Bone marrow (tissue), 2 donors: ENCODE results near the gene FUT8.
"Not testable (repeated sequence)": the region's sequence is repeated elsewhere in the genome, so short reads cannot be mapped to it uniquely, and the experiment has no call there.

Experiments
- DNase-seq, 2 donors: peaks; one replicate each; lab custom pipeline; 2025; lab: John Stamatoyannopoulos, UW

Gene FUT8

DNA sequence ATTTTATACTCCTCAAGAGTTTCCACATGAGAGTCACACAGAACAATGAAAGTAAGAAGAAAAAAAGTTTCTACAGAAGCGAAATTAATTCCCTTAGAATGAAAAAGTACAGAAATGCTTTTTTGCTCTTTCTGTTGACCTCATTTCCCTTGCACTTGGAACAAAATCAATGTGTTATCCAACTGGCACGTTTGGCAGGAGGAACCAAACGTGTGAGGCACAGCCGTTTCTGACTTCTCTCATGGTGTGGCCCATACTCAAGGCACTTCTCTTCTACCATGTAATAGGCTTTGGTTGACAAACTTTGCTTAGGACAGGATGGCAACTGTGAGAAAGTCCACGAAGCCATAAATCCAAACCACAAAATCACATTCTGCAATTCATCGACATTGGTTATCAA lies 297.0 kb downstream of the FUT8 start:
- no peak for DNase-seq

DNA sequence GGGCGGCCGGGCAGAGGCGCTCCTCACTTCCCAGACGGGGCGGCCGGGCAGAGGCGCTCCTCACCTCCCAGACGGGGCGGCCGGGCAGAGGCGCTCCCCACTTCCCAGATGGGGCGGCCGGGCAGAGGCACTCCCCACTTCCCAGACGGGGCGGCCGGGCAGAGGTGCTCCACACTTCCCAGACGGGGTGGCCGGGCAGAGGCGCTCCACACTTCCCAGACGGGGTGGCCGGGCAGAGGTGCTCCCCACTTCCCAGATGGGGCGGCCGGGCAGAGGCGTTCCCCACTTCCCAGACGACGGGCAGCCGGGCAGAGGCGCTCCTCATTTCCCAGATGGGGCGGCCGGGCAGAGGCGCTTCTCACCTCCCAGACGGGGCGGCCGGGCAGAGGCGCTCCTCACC lies 304.3 kb downstream of the FUT8 start:
- not testable (repeated sequence) for DNase-seq

DNA sequence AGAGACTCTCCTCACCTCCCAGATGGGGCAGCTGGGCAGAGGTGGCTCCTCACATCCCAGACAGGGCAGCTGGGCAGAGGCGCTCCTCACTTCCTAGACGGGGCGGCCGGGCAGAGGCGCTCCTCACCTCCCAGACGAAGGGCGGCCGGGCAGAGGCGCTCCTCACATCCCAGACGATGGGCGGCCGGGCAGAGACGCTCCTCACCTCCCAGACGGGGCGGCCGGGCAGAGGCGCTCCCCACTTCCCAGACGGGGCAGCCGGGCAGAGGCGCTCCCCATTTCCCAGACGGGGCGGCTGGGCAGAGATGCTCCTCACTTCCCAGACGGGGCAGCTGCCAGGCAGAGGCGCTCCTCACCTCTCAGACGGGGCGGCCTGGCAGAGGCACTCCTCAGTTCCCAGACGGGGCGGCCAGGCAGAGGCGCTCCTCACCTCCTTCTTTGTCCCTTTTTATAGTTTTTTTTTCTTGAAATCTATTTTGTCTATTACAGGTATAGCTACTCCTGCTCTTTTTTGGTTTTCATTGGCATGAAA lies 304.9 kb downstream of the FUT8 start:
- DNase-seq, result not testable (repeated sequence)

DNA sequence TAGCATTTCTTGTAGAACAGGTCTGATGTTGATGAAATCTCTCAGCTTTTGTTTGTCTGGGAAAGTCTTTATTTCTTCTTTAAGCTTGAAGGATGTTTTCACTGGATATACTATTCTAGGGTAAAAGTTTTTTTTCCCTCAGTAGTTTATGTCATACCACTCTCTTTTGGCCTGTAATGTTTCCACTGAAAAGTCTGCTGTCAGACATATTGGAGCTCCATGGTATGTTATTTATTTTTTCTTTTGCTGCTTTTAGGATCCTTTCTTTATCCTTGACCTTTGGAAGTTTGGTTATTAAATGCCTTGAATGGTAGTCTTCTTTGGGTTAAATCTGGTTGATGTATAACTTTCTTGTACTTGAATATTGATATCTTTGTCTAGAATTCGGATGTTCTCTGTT lies 306.1 kb downstream of the FUT8 start:
- DNase-seq, result no peak

DNA sequence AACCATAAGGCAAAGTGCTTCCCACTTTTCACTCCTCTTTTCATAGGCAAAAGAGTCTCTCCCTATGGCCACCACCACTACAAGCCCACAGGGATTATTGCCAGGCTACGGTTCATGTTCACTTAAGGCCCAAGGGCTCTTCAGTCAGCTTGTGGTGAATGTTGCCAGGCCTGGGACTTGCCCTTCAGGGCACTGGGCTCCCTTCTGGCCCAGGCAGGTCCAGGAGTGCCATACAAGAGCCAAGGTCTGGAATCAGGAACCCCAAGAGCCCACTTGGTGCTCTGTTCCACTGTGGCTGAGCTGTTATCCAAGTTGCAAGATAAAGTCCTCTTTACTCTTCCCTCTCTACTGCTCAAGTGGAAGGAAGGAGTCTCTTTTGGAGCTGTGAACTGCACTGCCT lies 307.6 kb downstream of the FUT8 start:
- no peak for DNase-seq

DNA sequence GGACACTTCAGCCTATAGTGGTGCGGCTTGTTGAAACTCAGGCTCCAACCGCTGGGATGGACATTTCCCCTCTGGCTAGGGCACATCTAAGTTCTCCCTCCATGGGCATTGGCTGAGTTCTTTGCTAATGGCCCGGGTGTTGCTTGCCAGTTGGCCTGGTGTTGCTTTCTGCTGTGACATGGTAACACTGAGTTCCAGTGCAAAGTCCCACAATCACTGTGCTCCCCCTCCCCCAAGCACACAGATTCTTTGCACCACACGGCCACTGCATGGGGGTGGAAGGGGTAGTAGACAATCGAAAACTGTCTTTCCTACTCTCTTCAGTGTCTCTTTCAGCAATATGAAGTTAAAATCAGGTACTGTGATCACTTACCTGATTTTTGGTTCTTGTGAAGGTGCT lies 308.2 kb downstream of the FUT8 start:
- no peak for DNase-seq

DNA sequence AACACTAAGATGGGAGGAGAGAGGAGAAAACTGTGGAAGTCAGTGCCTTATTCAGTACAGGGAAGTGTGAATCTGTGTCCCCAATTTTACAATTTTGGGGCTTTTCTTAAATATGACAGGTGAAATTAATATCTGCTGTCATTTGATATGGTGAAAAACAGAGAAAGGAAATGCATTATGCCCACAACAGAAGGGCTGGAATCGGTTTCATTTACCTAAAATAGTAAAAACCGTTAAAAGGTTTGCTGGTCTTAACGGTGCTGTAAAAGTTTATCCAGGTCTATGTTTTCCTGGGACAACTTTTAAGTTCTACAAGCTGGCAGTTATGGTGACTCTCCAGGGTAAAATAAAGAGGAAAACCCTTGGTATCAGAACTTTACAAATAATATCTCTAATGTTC lies 310.8 kb downstream of the FUT8 start:
- no peak for DNase-seq

DNA sequence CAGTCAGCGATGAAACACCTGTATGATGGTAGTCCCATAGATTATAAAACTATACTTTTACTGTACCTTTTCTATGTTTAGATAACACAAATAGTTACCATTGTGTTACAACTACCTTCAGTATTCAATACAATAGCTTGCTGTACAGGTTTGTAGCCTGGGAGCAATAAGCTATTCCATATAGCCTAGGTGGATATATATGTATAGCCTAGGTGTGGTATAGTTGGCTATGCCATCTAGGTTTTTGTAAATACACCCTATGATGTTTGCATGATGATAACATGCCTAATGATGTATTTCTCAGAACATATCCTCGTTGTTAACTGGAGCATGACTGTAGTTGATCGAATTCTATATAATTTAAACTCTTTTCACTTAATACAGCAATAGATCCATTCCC lies 316.1 kb downstream of the FUT8 start:
- no peak for DNase-seq

DNA sequence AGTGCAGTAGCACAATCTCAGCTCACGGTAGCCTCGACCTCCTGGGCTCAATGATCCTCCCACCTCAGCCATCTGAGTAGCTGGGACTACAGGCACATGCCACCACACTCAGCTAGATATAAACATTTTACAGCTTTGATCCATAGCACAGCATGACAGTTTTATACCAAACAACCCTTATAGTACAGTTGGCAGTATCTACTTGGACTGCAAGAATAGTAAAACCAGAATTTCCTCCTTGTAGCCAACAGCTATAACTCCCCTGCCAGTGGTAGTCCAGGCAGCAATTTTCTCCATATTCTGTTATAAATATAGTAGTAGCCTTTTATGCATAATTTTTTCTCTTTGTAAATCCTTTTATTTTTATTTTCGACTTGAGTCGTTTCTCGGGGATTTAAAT lies 317.0 kb downstream of the FUT8 start:
- no peak for DNase-seq

DNA sequence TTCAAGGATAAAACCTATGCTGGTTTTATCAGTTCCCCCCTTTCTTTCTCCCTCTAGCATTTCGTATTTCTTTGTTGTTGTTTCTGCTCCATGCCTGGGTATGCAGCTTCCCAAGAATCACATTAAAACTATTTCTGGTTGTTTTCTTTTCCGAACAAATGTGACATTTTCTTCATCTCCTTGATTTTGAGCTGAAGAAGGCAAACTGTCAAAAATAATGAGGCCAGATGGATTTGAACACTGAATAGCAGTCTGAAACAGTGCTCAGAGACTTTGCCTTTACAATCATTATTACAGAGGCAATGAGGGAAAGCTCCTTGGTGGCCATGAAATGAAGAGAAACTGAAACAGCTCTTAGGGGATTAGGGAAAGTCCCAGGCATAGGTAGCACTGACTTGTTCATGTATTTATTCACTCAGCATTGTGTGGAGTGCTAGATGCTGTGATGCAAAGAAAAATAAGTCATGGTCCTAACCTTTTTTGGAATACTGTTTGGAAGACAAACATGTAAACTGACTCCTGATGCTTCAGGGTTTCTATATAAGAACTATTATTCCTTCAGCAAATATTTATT lies 319.5 kb downstream of the FUT8 start:
- no peak for DNase-seq

DNA sequence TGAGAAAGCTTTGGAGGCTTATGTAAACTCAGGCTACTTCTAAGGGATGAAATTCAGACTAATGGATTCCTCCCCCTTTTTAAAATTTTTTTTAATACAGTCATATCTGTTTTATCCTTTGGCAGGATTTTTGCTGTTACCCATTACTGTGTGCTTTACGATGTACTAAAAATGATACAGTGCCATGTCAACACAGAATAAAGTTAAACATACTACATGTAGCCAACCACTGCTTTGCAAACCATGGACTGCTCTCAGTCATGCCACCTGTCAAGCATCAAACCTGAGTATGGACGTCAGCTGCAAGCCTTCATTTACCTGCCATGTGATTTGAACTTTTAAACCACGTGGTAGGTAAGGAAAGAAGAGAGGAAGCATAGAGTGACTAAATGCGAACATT lies 325.8 kb downstream of the FUT8 start:
- no peak for DNase-seq

DNA sequence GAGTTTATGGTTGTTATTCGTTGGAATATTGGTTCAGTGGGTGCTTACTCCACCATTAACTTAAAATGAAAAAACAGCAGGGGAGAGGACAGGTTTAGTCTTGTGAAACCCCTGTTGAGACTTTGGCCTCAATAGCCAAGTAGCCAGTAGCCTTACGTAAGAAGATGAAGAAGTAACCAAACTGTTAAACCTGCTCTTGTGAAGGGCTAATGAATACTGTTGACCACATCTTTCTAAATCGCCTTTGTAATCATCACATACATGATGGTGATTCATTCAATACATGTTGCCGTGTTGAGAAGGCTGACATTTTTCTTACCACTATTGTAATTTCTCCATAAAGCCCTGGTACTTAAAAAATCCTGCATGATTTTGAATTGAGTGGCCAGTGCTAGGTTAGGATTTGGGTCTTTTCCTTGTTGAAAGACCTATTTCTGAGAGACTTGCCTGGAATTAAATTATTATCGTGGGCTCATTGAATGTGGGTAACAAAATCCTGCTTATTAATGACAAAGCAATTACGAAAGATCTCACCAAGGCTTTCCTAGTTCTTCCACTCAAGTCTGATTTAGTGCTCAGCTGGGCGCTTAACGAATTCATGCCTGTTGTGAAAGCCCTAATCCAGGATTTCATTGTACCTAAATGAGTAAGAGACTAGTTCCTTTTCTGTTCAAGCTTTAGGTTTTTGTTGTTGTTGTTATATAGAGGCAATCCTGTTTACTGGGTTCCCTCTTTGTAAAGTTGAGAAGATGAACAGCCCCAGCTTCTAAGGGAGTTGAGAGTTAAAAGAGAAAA lies 333.1 kb downstream of the FUT8 start:
- no peak for DNase-seq

DNA sequence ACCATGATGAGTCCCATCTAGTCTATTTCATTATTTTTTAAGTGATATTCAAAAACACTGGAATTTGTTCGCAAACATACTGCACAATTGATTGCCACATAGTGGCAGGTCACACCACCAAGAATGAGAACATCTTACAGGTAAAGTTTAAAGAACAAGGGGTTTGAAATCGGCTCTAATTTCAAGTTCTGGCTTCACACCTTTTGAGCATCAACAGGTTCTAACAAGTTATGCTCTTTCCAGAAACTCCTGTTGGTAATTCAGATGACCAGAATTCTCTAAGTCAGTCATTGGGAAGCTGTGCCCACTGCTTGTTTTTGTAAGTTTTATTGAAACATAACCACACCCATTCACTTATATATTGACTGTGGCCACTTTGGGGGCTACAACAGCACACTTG lies 336.3 kb downstream of the FUT8 start:
- DNase-seq, result no peak

DNA sequence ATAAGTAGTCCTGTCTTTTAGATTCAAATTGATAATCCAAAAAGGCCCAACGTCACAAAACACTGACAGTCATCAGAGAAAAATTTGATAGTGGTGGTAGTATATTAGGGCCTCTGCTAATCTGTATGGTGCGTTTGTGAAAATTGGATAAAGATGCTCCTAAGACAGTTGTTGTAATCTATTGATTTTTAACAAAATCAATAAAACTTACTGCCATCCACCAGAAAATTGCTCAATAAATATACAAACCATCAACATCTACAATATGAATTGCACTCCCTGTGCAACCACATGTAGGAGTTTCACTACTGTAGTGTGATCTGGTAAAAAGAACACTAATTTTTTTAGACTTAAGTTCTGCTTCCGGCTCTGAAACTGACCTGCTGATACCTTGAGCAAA lies 336.8 kb downstream of the FUT8 start:
- no peak for DNase-seq

DNA sequence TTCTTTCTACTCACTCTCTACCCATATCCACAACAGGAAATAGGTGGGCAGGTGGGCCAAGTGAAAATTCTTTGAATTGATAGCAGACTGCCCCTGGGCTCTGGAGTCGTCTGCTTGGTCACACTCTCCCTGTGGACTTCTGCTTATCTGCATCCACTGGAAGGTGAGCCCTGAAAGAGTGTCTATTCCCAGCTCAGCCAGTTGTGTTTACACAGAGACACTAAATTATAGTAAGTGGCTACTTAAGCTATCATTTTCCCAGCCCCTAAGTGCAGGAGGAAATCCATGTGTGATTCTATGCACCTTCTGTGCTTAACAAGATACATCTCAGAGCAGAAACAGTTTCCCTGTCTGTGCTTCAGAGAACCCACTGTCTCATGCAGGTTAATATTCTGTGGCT lies 338.4 kb downstream of the FUT8 start:
- DNase-seq, result no peak

DNA sequence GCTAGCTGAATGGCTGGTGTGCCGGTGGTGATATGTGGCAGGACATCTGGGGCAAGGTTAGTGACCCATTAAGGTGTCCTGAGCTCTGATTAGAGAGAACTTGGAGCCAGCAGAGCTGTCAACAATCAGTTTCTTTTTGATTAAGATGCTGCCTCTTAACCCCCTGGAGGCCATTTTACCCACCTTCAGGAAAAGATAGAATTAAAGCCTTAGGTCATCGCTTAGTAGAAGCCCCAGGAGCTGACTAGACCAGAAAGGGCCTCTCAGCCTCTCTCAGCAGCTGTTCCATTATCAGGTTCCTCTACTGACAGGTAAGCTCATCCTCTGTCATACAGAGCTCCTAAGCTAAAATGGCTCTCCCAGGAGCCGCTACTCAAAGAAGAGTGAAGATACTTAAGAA lies 339.0 kb downstream of the FUT8 start:
- DNase-seq, result no peak

DNA sequence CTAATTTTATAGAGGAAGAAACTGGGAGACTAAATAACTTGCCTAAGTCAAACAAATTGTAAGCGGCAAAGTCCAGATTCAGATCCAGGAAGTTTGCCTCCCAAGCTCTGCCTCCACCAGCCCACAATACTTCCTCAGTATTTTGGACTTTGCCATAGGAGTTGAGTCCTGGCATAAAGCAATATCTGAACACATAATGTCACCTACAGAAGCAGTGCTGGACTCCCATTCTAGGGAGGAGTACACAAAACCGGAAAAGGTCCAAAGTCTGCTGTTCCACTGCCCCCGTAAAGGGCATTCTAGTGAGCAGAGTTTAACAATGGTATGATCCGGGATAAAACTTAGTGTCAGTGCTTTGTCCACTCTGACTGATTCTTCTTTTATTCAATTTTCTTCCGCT lies 340.5 kb downstream of the FUT8 start:
- DNase-seq, result no peak

DNA sequence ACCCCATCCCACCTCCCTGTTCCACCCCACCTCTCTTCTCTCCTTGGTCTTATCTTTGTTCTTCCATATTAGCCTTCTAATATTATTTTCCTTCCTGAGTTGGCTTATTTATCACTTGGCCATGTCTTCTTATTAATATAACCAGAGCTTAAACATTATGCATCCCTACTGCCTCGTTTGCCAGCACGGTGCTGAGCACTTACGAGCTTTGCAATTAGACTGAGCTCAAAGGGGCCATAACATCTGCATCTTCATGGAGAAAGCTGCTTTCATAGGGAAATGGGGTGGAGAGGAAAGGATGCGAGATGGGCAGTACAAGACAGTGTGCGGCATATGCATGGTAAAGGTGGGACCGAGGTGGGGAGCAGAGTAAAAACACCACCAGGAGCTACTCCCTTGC lies 342.8 kb downstream of the FUT8 start:
- no peak for DNase-seq

DNA sequence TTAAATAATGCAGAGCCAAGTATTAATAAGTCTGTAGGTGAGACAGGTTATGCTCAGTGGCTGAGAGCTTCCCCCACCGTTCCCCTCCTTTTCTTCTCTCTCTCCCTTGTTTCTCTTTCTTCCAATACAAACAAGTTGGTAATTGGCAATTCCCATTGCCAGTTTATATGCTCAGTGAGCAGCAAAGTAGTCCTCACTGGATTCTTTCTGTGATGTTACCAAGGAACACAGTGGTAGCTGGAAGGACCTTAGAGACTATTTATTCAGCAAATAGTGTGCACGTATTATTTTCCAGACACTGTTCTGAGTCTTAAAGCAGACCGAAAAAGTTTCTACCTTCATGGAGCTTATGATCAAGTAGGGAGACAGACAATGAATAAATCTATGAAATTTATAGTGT lies 344.4 kb downstream of the FUT8 start:
- DNase-seq, result no peak

DNA sequence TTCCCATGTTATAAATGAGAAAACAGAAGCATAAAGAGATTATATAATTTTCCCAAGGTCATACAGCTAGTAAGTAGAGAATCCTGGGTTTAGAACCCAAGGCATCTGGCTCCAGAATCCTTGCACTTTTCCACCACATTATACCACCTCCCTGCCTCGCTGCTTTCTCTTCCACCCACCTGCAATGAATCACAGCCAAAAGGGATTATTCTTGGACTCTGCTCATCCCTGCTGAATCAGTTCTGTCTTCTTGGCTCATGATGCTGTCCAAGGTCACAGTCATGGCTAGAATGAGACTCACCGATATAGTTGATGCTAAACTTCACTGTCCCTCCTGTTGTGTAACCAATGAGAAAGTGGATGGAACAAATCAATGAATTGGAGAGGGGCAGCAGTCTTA lies 356.6 kb downstream of the FUT8 start:
- DNase-seq, result no peak

DNA sequence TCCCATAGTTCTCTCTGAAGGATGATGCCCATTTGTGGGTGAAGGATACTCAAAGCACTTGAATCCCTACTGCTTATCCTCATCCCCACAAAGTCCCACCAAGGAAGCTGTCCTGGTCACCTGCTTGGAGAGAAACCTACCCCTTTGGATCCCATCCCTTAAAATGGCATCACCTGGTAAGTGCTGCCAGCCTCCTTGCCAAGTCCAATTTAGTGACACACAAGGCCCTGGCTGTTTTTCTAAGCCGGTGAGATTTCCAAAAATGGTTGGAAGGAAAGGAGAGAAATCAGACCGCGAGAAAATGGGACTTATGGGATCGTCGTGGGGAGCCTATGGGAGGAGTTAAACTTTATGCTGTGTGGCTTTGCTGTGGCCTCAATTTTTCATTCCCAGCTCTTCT lies 358.2 kb downstream of the FUT8 start:
- DNase-seq, result no peak

DNA sequence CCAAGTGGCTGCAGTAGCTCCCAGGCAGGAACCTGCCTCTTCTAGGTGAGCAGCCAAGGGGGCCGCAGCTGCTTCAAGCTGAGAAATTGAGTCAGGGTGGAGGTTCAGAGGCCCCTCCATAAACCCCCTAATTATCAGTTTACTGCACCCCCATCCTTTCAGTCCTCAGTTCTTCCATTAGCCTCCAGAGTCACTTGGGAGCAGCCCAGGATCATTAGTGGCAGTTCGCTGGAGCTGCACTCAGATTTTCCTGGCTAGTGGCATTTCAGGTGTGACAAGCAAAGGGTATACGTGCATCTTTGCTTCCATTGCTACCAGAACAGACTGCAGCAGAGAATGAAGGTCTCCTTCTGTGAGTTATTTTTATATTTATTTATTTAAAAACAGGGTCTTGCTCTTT lies 358.7 kb downstream of the FUT8 start:
- DNase-seq, result no peak

DNA sequence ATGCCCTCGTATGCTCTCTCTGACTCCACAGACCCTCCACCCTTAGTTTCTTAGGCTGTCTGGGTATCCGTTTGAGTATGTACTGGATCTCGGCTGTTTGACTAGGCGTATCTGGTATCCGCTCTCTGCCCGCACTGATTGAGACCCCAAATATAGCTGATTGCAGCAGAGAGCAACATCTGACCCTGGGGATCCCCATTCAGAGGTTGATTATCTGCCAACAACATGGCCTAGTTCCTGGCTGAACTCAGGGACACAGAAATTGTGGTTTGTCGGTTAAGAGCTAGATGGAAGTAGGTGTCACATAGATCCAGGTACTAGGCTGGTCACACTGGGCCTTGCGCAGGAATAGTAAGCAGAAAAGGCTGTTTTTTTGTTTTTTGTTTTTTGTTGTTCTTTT lies 359.9 kb downstream of the FUT8 start:
- no peak for DNase-seq
